ENCODE measurements around the gene ARMC5. TPM values are rescaled to one million over a fixed set of nuclear protein-coding genes. Genes with fewer than 3 reads are reported as not detected.
"Not testable (repeated sequence)": the region's sequence is repeated elsewhere in the genome, so short reads cannot be mapped to it uniquely, and the experiment has no call there.

Gene ARMC5
- total RNA-seq, 4 donors from 2014 or later = 9.7 to 24.3 (median 17.9) TPM

GRCh38 chr16:31436221-31437045 lies 22.9 kb upstream of the ARMC5 start:
- 97% methylated on average over 22 of the region's 44 CpGs for WGBS
- H3K27ac ChIP-seq = no peak overlapping the region
- H3K27me3 ChIP-seq = no peaks in the 10 kb centered on the region
- H3K4me1 ChIP-seq = no peaks in the 10 kb centered on the region
- DNase-seq (ENCODE audit: low spot score in 2 of 2) = no peak
- no peak overlapping the region for H3K4me3 ChIP-seq
- H3K36me3 ChIP-seq = no peaks in the 10 kb centered on the region
- TF ChIP-seq POLR2A (IDR thresholded peaks at IDR 0.05) (no peak), EP300 (IDR thresholded peaks at IDR 0.05) (no peak), POLR2AphosphoS5 (IDR thresholded peaks at IDR 0.05) (no peak)
- TF ChIP-seq, protein P1, sequence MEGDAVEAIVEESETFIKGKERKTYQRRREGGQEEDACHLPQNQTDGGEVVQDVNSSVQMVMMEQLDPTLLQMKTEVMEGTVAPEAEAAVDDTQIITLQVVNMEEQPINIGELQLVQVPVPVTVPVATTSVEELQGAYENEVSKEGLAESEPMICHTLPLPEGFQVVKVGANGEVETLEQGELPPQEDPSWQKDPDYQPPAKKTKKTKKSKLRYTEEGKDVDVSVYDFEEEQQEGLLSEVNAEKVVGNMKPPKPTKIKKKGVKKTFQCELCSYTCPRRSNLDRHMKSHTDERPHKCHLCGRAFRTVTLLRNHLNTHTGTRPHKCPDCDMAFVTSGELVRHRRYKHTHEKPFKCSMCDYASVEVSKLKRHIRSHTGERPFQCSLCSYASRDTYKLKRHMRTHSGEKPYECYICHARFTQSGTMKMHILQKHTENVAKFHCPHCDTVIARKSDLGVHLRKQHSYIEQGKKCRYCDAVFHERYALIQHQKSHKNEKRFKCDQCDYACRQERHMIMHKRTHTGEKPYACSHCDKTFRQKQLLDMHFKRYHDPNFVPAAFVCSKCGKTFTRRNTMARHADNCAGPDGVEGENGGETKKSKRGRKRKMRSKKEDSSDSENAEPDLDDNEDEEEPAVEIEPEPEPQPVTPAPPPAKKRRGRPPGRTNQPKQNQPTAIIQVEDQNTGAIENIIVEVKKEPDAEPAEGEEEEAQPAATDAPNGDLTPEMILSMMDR (IDR thresholded peaks at IDR 0.05) = no peak
- H3K9me3 ChIP-seq = no peaks in the 10 kb centered on the region

GRCh38 chr16:31438414-31438813 lies 20.9 kb upstream of the ARMC5 start:
- Histone ChIP-seq H3K27me3 (no peaks in the 10 kb centered on the region), H3K9me3 (no peaks in the 10 kb centered on the region), H3K36me3 (no peaks in the 10 kb centered on the region), H3K4me1 (peaks cover 5% of the 10 kb centered on the region), H3K4me3 (no peak overlapping the region), H3K27ac (no peak overlapping the region)
- TF ChIP-seq POLR2A (IDR thresholded peaks at IDR 0.05) (no peak), EP300 (IDR thresholded peaks at IDR 0.05) (no peak), POLR2AphosphoS5 (IDR thresholded peaks at IDR 0.05) (no peak)
- TF ChIP-seq, protein P1 (IDR thresholded peaks at IDR 0.05) = no peak
- DNase-seq (ENCODE audit: low spot score in 2 of 2) = no peak
- WGBS = 69% methylated on average over 2 of the region's 2 CpGs

GRCh38 chr16:31439023-31439422 lies 20.3 kb upstream of the ARMC5 start:
- H3K9me3 ChIP-seq; H3K4me1 ChIP-seq; DNase-seq (ENCODE audit: low spot score in 2 of 2); H3K27ac ChIP-seq; H3K36me3 ChIP-seq; H3K27me3 ChIP-seq; H3K4me3 ChIP-seq: not testable (repeated sequence)
- 56% methylated on average over 4 of the region's 4 CpGs for WGBS

DNA sequence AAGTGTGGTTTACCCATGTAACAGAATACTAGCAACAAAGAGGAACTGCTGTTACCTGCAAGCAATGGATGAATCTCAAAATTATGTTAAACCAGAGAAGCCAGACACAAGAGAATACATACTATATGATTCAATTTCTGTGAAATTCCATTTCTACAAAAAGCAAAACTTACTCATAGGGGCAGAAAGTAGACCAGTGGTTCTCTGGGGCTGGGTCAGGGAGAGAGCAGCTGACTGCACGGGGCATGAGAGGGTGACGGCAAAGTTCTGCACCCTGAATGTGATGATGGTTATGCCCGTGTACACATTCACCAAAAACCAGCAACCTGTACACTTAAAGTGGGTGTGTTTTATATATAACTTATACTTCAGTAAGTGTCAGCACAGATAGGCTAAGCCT lies 19.8 kb upstream of the ARMC5 start:
- Histone ChIP-seq H3K27me3 (no peaks in the 10 kb centered on the region), H3K4me1 (peaks cover 5% of the 10 kb centered on the region), H3K9me3 (no peaks in the 10 kb centered on the region), H3K27ac (no peak overlapping the region), H3K4me3 (no peak overlapping the region), H3K36me3 (no peaks in the 10 kb centered on the region)
- TF ChIP-seq EP300 (IDR thresholded peaks at IDR 0.05) = no peak
- TF ChIP-seq POLR2A (IDR thresholded peaks at IDR 0.05) = no peak
- TF ChIP-seq, protein P1 (IDR thresholded peaks at IDR 0.05) = no peak
- TF ChIP-seq POLR2AphosphoS5 (IDR thresholded peaks at IDR 0.05) = no peak
- 79% methylated on average over 3 of the region's 3 CpGs for WGBS
- DNase-seq (ENCODE audit: low spot score in 2 of 2) = no peak

- TF ChIP-seq POLR2A (IDR thresholded peaks at IDR 0.05) = no peak
- TF ChIP-seq, protein P1 (IDR thresholded peaks at IDR 0.05) = no peak
- H3K4me3 ChIP-seq = no peak overlapping the region
- no peak overlapping the region for H3K27ac ChIP-seq
- peaks cover 5% of the 10 kb centered on the region for H3K4me1 ChIP-seq
- no peak for DNase-seq (ENCODE audit: low spot score in 2 of 2)
- no peaks in the 10 kb centered on the region for H3K36me3 ChIP-seq
- 67% methylated on average over 4 of the region's 4 CpGs for WGBS
- H3K9me3 ChIP-seq = no peaks in the 10 kb centered on the region
- no peaks in the 10 kb centered on the region for H3K27me3 ChIP-seq
These were observed 18.7 kb upstream of the ARMC5 start for GRCh38 chr16:31440516-31441184.
